Measurements from ENCODE around the gene ARHGAP33.

- TF ChIP-seq EZH2 (IDR thresholded peaks at IDR 0.05; ENCODE audit: low read length, unreplicated experiment) (no peak), EZH2phosphoT487 (IDR thresholded peaks at IDR 0.05; ENCODE audit: borderline replicate concordance, low read length) (no peak), CTCF (conservative IDR thresholded peaks at IDR 0.05; ENCODE audit: low read depth, low read length) (no peak)
Measured at GRCh38 chr19:35757749-35758608, 17.4 kb upstream of the ARHGAP33 start, which contains the start of gene PROSER3.
